Gastrocnemius medialis (tissue), 4 donors: ENCODE results near the gene SEPHS2.

ENCODE experiments used
- POLR2A ChIP-seq, 2 donors: fragments of 450-650 bp; IDR thresholded peaks; one replicate each; pipeline ENCODE4 v1.6.1; 2017; ENCODE audit warnings: antibody characterized with exemption in 2 of 2, mild to moderate bottlenecking in 2 of 2, moderate library complexity in 2 of 2
- TF ChIP-seq, protein P1 (sequence below), 5 experiments: fragments of 450-650 bp in 3 of 5; fragments of 200-600 bp in 2 of 5; sonication (generic) in 2 of 5; IDR thresholded peaks in 4 of 5; conservative IDR thresholded peaks in 1 of 5; 1 replicate in 4 of 5; 2 replicates in 1 of 5; pipeline ENCODE4 v1.5.1; 2016 to 2019; ENCODE audit warnings: antibody characterized with exemption in 5 of 5, mild to moderate bottlenecking in 3 of 5, moderate library complexity in 3 of 5

- TF ChIP-seq, protein P1, sequence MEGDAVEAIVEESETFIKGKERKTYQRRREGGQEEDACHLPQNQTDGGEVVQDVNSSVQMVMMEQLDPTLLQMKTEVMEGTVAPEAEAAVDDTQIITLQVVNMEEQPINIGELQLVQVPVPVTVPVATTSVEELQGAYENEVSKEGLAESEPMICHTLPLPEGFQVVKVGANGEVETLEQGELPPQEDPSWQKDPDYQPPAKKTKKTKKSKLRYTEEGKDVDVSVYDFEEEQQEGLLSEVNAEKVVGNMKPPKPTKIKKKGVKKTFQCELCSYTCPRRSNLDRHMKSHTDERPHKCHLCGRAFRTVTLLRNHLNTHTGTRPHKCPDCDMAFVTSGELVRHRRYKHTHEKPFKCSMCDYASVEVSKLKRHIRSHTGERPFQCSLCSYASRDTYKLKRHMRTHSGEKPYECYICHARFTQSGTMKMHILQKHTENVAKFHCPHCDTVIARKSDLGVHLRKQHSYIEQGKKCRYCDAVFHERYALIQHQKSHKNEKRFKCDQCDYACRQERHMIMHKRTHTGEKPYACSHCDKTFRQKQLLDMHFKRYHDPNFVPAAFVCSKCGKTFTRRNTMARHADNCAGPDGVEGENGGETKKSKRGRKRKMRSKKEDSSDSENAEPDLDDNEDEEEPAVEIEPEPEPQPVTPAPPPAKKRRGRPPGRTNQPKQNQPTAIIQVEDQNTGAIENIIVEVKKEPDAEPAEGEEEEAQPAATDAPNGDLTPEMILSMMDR (IDR thresholded peaks at IDR 0.05 in 4 of 5, conservative IDR thresholded peaks at IDR 0.05 in 1 of 5), result no peak
- no peak for TF ChIP-seq POLR2A (IDR thresholded peaks at IDR 0.05)
These were observed 48.6 kb downstream of the SEPHS2 start for GRCh38 chr16:30397056-30397455.
